NK-92 (cell line): ENCODE measurements around the gene OPCML.

ENCODE experiments used
- DNase-seq: peaks from one replicate; lab custom pipeline; 2025; ENCODE audit not compliant: unreplicated experiment; lab: John Stamatoyannopoulos, UW

Gene OPCML

GRCh38 chr11:133531971-133532651, at the start of gene OPCML:
OPCML (minus strand) TSS chr11:133532501.
- no peak for DNase-seq

- no peak for DNase-seq
Observed at GRCh38 chr11:133581091-133581490, 48.8 kb upstream of the OPCML start.

- DNase-seq = no peak
Observed at GRCh38 chr11:133579165-133580031, 47.1 kb upstream of the OPCML start.

GRCh38 chr11:133577403-133577802, 45.1 kb upstream of the OPCML start:
- no peak for DNase-seq

GRCh38 chr11:133576351-133576750, 44.0 kb upstream of the OPCML start:
- DNase-seq = no peak

GRCh38 chr11:133573081-133573480, 40.8 kb upstream of the OPCML start:
- no peak for DNase-seq

- DNase-seq = no peak
Observed at GRCh38 chr11:133570376-133570775, 38.1 kb upstream of the OPCML start.

- DNase-seq = no peak
Observed at GRCh38 chr11:133563505-133564025, 31.3 kb upstream of the OPCML start.

- DNase-seq = no peak
Observed at GRCh38 chr11:133560472-133560855, 28.2 kb upstream of the OPCML start.

GRCh38 chr11:133559833-133560471, 27.7 kb upstream of the OPCML start:
- DNase-seq = no peak

GRCh38 chr11:133559382-133559781, 27.1 kb upstream of the OPCML start:
- DNase-seq = no peak

GRCh38 chr11:133555034-133555433, 22.7 kb upstream of the OPCML start:
- no peak for DNase-seq

GRCh38 chr11:133553885-133554740, 21.8 kb upstream of the OPCML start:
- no peak for DNase-seq

- DNase-seq = no peak
Observed at GRCh38 chr11:133552938-133553337, 20.6 kb upstream of the OPCML start.

- DNase-seq = no peak
Observed at GRCh38 chr11:133551064-133551463, 18.8 kb upstream of the OPCML start.

GRCh38 chr11:133549826-133550225, 17.5 kb upstream of the OPCML start:
- DNase-seq = no peak

GRCh38 chr11:133548641-133549040, 16.3 kb upstream of the OPCML start:
- no peak for DNase-seq

GRCh38 chr11:133547808-133548494, 15.7 kb upstream of the OPCML start:
- no peak for DNase-seq

- DNase-seq = no peak
Observed at GRCh38 chr11:133545199-133545803, 13.0 kb upstream of the OPCML start.

- DNase-seq = no peak
Observed at GRCh38 chr11:133541720-133542095, 9.4 kb upstream of the OPCML start.
